Large intestine (tissue), 3 donors: ENCODE data around the gene SLC1A2. TPM values are rescaled to one million over a fixed set of nuclear protein-coding genes. Genes with fewer than 3 reads are reported as not detected.

Source experiments
- DNase-seq, 2 donors: peaks; one replicate each; pipeline versions ENCODE4 v3.0.0 to v3.0.0-alpha.2; 2013
- H3K27ac ChIP-seq: one replicate; pipeline ENCODE4 v1.5.1; 2013; ENCODE audit warnings: low read length
- H3K27me3 ChIP-seq: 2 replicates; pipeline ENCODE4 v1.6.1; 2013; ENCODE audit warnings: low read length; ENCODE audit not compliant: control insufficient read depth, insufficient read depth
- H3K36me3 ChIP-seq: 2 replicates; pipeline ENCODE4 v1.6.1; 2013; ENCODE audit warnings: low read length; ENCODE audit not compliant: control insufficient read depth, insufficient read depth
- H3K4me1 ChIP-seq: one replicate; pipeline ENCODE4 v1.6.1; 2013; ENCODE audit warnings: low read length; ENCODE audit not compliant: control insufficient read depth, insufficient read depth
- H3K4me3 ChIP-seq: one replicate; pipeline ENCODE4 v1.5.1; 2013; ENCODE audit warnings: low read length
- H3K9me3 ChIP-seq: one replicate; pipeline ENCODE4 v1.6.1; 2013; ENCODE audit warnings: mild to moderate bottlenecking, low read depth, low read length, moderate library complexity; ENCODE audit not compliant: control insufficient read depth
- whole genome bisulfite sequencing: methylation state at CpG from one replicate; pipeline ENCODE4 v1.1.5; 2013; ENCODE audit warnings: low lambda C conversion rate; ENCODE audit not compliant: insufficient coverage; 5-methylcytosine and 5-hydroxymethylcytosine counted together
- polyA plus RNA-seq: library from polyadenylated mRNA; unstranded; fragments of 120-200 nt; gene quantifications from one replicate; pipeline ENCODE4 v1.2.1, GENCODE V29; 2013

Gene SLC1A2
- polyA plus RNA-seq, 1 donor, result 0.49 TPM

GRCh38 chr11:35260342-35260985, 158.9 kb downstream of the SLC1A2 start:
- no peak overlapping the region for H3K27ac ChIP-seq
- no peaks in the 10 kb centered on the region for H3K4me1 ChIP-seq
- H3K4me3 ChIP-seq, result no peak overlapping the region
- peak in 1 of 2 donors; percentile 20 for DNase-seq
- no peaks in the 10 kb centered on the region for H3K9me3 ChIP-seq
- no peaks in the 10 kb centered on the region for H3K36me3 ChIP-seq
- peaks cover 11% of the 10 kb centered on the region for H3K27me3 ChIP-seq
- WGBS, result 80% methylated on average over 4 of the region's 10 CpGs

GRCh38 chr11:35259529-35259928, 159.8 kb downstream of the SLC1A2 start:
- DNase-seq, result no peak
- no peak overlapping the region for H3K4me3 ChIP-seq
- peaks cover 17% of the 10 kb centered on the region for H3K27me3 ChIP-seq
- H3K36me3 ChIP-seq, result no peaks in the 10 kb centered on the region
- no peak overlapping the region for H3K27ac ChIP-seq
- no CpG with 5 or more reads among the region's 2 CpGs for WGBS
- no peaks in the 10 kb centered on the region for H3K9me3 ChIP-seq
- H3K4me1 ChIP-seq, result no peaks in the 10 kb centered on the region

GRCh38 chr11:35257281-35257680, 162.1 kb downstream of the SLC1A2 start:
- Histone ChIP-seq H3K36me3 (no peaks in the 10 kb centered on the region), H3K4me1 (no peaks in the 10 kb centered on the region), H3K4me3 (no peak overlapping the region), H3K9me3 (no peaks in the 10 kb centered on the region), H3K27ac (no peak overlapping the region), H3K27me3 (peaks cover 17% of the 10 kb centered on the region)
- WGBS, result no CpG with 5 or more reads among the region's 2 CpGs
- DNase-seq, result no peak

- H3K36me3 ChIP-seq, result no peaks in the 10 kb centered on the region
- no peaks in the 10 kb centered on the region for H3K9me3 ChIP-seq
- H3K27ac ChIP-seq, result no peak overlapping the region
- H3K4me1 ChIP-seq, result no peaks in the 10 kb centered on the region
- H3K27me3 ChIP-seq, result peaks cover 11% of the 10 kb centered on the region
- no peak for DNase-seq
- no peak overlapping the region for H3K4me3 ChIP-seq
Measured at GRCh38 chr11:35256296-35256695, 163.1 kb downstream of the SLC1A2 start.

GRCh38 chr11:35255514-35255913, 163.8 kb downstream of the SLC1A2 start:
- Histone ChIP-seq H3K4me1 (no peaks in the 10 kb centered on the region), H3K4me3 (no peak overlapping the region), H3K27me3 (peaks cover 8% of the 10 kb centered on the region), H3K27ac (no peak overlapping the region), H3K36me3 (no peaks in the 10 kb centered on the region), H3K9me3 (no peaks in the 10 kb centered on the region)
- 100% methylated on average over 1 of the region's 2 CpGs for WGBS
- no peak for DNase-seq

- Histone ChIP-seq H3K27me3 (peaks cover 6% of the 10 kb centered on the region), H3K27ac (no peak overlapping the region), H3K4me3 (no peak overlapping the region), H3K4me1 (no peaks in the 10 kb centered on the region), H3K36me3 (no peaks in the 10 kb centered on the region), H3K9me3 (no peaks in the 10 kb centered on the region)
- DNase-seq, result no peak
Measured at GRCh38 chr11:35253237-35253636, 166.1 kb downstream of the SLC1A2 start.

GRCh38 chr11:35250621-35251020, 168.7 kb downstream of the SLC1A2 start:
- no peak for DNase-seq
- no peaks in the 10 kb centered on the region for H3K4me1 ChIP-seq
- no peak overlapping the region for H3K4me3 ChIP-seq
- no peaks in the 10 kb centered on the region for H3K36me3 ChIP-seq
- H3K27me3 ChIP-seq, result peaks cover 6% of the 10 kb centered on the region
- no peaks in the 10 kb centered on the region for H3K9me3 ChIP-seq
- H3K27ac ChIP-seq, result no peak overlapping the region

- 100% methylated on average over 2 of the region's 4 CpGs for WGBS
- Histone ChIP-seq H3K27me3 (peaks cover 3% of the 10 kb centered on the region), H3K4me1 (no peaks in the 10 kb centered on the region), H3K36me3 (no peaks in the 10 kb centered on the region), H3K27ac (no peak overlapping the region), H3K4me3 (no peak overlapping the region), H3K9me3 (no peaks in the 10 kb centered on the region)
- DNase-seq, result no peak
Measured at GRCh38 chr11:35250192-35250591, 169.2 kb downstream of the SLC1A2 start.

GRCh38 chr11:35248558-35249323, 170.6 kb downstream of the SLC1A2 start:
- WGBS, result 81% methylated on average over 3 of the region's 4 CpGs
- Histone ChIP-seq H3K36me3 (no peaks in the 10 kb centered on the region), H3K4me1 (no peaks in the 10 kb centered on the region), H3K27me3 (no peaks in the 10 kb centered on the region), H3K4me3 (no peak overlapping the region), H3K27ac (no peak overlapping the region), H3K9me3 (no peaks in the 10 kb centered on the region)
- DNase-seq, result no peak

GRCh38 chr11:35247863-35248262, 171.5 kb downstream of the SLC1A2 start:
- no peaks in the 10 kb centered on the region for H3K9me3 ChIP-seq
- H3K27ac ChIP-seq, result no peak overlapping the region
- no peaks in the 10 kb centered on the region for H3K27me3 ChIP-seq
- no CpG with 5 or more reads among the region's 3 CpGs for WGBS
- H3K4me1 ChIP-seq, result no peaks in the 10 kb centered on the region
- H3K4me3 ChIP-seq, result no peak overlapping the region
- H3K36me3 ChIP-seq, result no peaks in the 10 kb centered on the region
- no peak for DNase-seq

GRCh38 chr11:35247428-35247827, 171.9 kb downstream of the SLC1A2 start:
- no peak for DNase-seq
- H3K9me3 ChIP-seq, result no peaks in the 10 kb centered on the region
- H3K27ac ChIP-seq, result no peak overlapping the region
- WGBS, result no CpG with 5 or more reads among the region's 3 CpGs
- no peaks in the 10 kb centered on the region for H3K27me3 ChIP-seq
- H3K36me3 ChIP-seq, result no peaks in the 10 kb centered on the region
- H3K4me1 ChIP-seq, result no peaks in the 10 kb centered on the region
- H3K4me3 ChIP-seq, result no peak overlapping the region
